HG03103 (cell line): ENCODE data around the gene RXRB.
"Not testable (repeated sequence)": the region's sequence is repeated elsewhere in the genome, so short reads cannot be mapped to it uniquely, and the experiment has no call there.

ENCODE experiments used
- ATAC-seq: cut with Tn5 transposase; IDR thresholded peaks from one replicate; pipeline ENCODE4 v1.9.1; 2021; ENCODE audit warnings: low read depth; ENCODE audit not compliant: unreplicated experiment

RXRB gene

GRCh38 chr6:33200219-33201146 is at the start of gene RXRB, which contains the start of gene SLC39A7:
Gene RXRB (minus strand): TSS chr6:33200665. CDS start chr6:33200476, 189 bp downstream.
Gene SLC39A7 (plus strand): TSS chr6:33200867. CDS start chr6:33201246, 379 bp downstream.
- peak; percentile 39 for ATAC-seq

- ATAC-seq, result no peak
These were observed 49.5 kb upstream of the RXRB start for GRCh38 chr6:33249732-33250630.

- ATAC-seq, result peak; percentile 86
These were observed 48.7 kb upstream of the RXRB start for GRCh38 chr6:33248932-33249731.

GRCh38 chr6:33248643-33248931 is 48.1 kb upstream of the RXRB start:
- ATAC-seq, result no peak

GRCh38 chr6:33247977-33248642 is 47.6 kb upstream of the RXRB start:
- peak; percentile 36 for ATAC-seq

GRCh38 chr6:33243476-33243875 is 43.0 kb upstream of the RXRB start:
- no peak for ATAC-seq

GRCh38 chr6:33241968-33242367 is 41.5 kb upstream of the RXRB start:
- no peak for ATAC-seq

GRCh38 chr6:33237741-33238140 is 37.3 kb upstream of the RXRB start:
- no peak for ATAC-seq

- no peak for ATAC-seq
These were observed 36.4 kb upstream of the RXRB start for GRCh38 chr6:33236852-33237251.

- no peak for ATAC-seq
These were observed 35.9 kb upstream of the RXRB start for GRCh38 chr6:33236328-33236727.

GRCh38 chr6:33235221-33235634 is 34.8 kb upstream of the RXRB start:
- no peak for ATAC-seq

GRCh38 chr6:33226503-33227120 is 26.1 kb upstream of the RXRB start:
- not testable (repeated sequence) for ATAC-seq

- no peak for ATAC-seq
These were observed 17.2 kb upstream of the RXRB start for GRCh38 chr6:33217681-33218080.

GRCh38 chr6:33217246-33217645 is 16.8 kb upstream of the RXRB start:
- ATAC-seq, result no peak

GRCh38 chr6:33216117-33216649 is 15.7 kb upstream of the RXRB start:
- no peak for ATAC-seq

- no peak for ATAC-seq
These were observed 15.0 kb upstream of the RXRB start for GRCh38 chr6:33215271-33216116.

- ATAC-seq, result no peak
These were observed 13.5 kb upstream of the RXRB start for GRCh38 chr6:33213989-33214335.

GRCh38 chr6:33213166-33213988 is 12.9 kb upstream of the RXRB start:
- ATAC-seq, result no peak
